Spleen (tissue), 3 donors: Measurements from ENCODE around the gene ASZ1.

Source experiments
- POLR2A ChIP-seq, 3 donors: fragments of 450-650 bp; IDR thresholded peaks; one replicate each; pipeline ENCODE4 v1.5.1; 2017; ENCODE audit warnings: antibody characterized with exemption in 3 of 3, mild to moderate bottlenecking in 1 of 3
- POLR2AphosphoS5 ChIP-seq, 3 donors: sonication (generic); formaldehyde crosslinking; IDR thresholded peaks; one replicate each; pipeline ENCODE4 v1.5.1; 2017; ENCODE audit warnings: antibody characterized with exemption in 3 of 3

DNA sequence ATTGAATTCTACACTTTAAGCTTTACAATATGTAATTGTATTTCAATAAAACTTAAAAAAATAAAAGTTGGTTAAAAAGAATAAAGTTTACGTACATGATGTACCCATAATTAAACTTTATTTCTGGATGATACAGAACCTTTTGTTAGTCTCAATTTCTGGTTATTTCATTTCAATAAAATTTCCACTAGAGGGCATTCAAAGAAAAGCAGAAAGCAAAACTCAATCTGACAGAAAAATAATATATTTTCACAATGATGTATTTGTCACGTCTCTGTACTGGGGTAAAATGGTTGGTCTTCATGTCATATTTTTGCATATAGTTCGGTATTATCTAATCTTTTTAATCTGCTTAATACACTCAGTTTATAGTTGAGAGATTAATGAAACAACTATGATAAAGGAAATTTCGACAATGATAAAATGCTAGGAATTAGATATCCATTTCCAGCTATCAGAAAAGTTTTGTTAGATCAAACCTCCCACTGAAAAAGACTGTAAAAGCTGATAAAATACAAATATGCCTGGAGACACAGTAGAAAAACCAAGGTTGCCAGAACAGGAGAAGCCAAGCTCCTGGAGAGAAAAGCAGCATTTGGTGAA, 27.4 kb downstream of the ASZ1 start:
- no peak for TF ChIP-seq POLR2AphosphoS5 (IDR thresholded peaks at IDR 0.05)
- no peak for TF ChIP-seq POLR2A (IDR thresholded peaks at IDR 0.05)
